K562 (cell line): Measurements from ENCODE around the gene ABCA4. TPM values are rescaled to one million over a fixed set of nuclear protein-coding genes. Genes with fewer than 3 reads are reported as not detected.

ENCODE experiments used
- CBFA2T2 ChIP-seq: fragments of 450-650 bp; conservative IDR thresholded peaks from 2 replicates; pipeline ENCODE4 v1.6.1; 2017; ENCODE audit warnings: mild to moderate bottlenecking
- ESRRA ChIP-seq: fragments of 450-650 bp; IDR thresholded peaks from 2 replicates; pipeline ENCODE4 v1.6.1; 2014; ENCODE audit warnings: low read depth, mild to moderate bottlenecking, moderate library complexity, borderline replicate concordance
- HDAC6 ChIP-seq: IDR thresholded peaks from 2 replicates; pipeline ENCODE4 v1.6.1; 2012; ENCODE audit warnings: low read depth, mild to moderate bottlenecking, control low read depth, inconsistent platforms, low read length, moderate library complexity
- HNRNPUL1 ChIP-seq: fragments of 200-400 bp; formaldehyde crosslinking; IDR thresholded peaks from 2 replicates; pipeline ENCODE4 v1.6.1; 2017; ENCODE audit warnings: low read length
- RBM15 ChIP-seq: fragments of 200-400 bp; formaldehyde crosslinking; IDR thresholded peaks from 2 replicates; pipeline ENCODE4 v1.6.1; 2018; ENCODE audit warnings: mild to moderate bottlenecking, low read length, moderate library complexity; ENCODE audit not compliant: insufficient read depth
- TCF7 ChIP-seq: sonication (generic); IDR thresholded peaks from 2 replicates; pipeline ENCODE4 v1.6.1; 2016; ENCODE audit warnings: antibody characterized with exemption, borderline replicate concordance
- ZNF780A ChIP-seq: fragments of 250-450 bp; sonication (Bioruptor Pico); IDR thresholded peaks from 2 replicates; pipeline ENCODE4 v1.5.0; 2021; ENCODE audit warnings: mild to moderate bottlenecking
- polyA plus RNA-seq, 8 experiments: library from polyadenylated mRNA; depleted of rRNA in 4 of 8; stranded (reverse) in 5 of 8; unstranded in 3 of 8; fragments of >200 nt; fragmentation: Nextera tagmentation in 2 of 8; fragmentation: Illumina TruSeq in 1 of 8; extraction: Ambion mirVana in 2 of 8; extraction: Trizol in 1 of 8; gene quantifications; 2 replicates each; pipeline versions ENCODE4 v1.2.1 to v1.2.3, GENCODE V29; 2011 to 2014; ENCODE audit warnings: inconsistent platforms in 1 of 8, missing spikeins in 1 of 8
- total RNA-seq, 7 experiments: library from RNA; depleted of rRNA in 6 of 7; stranded (reverse); fragments of >200 nt in 6 of 7; fragmentation: Illumina TruSeq in 2 of 7; extraction: Trizol in 2 of 7; gene quantifications; 2 replicates each; pipeline versions ENCODE4 v1.2.1 to v1.2.3, GENCODE V29; 2011 to 2021; ENCODE audit warnings: low replicate concordance in 1 of 7
- TF ChIP-seq, protein P1 (sequence below): fragments of 450-650 bp; formaldehyde crosslinking; IDR thresholded peaks from 2 replicates; pipeline ENCODE4 v1.4.0; 2020; ENCODE audit warnings: mild to moderate bottlenecking, moderate library complexity
- TF ChIP-seq, protein P2 (sequence below): fragments of 250-450 bp; sonication (Bioruptor Pico); IDR thresholded peaks from 2 replicates; pipeline ENCODE4 v1.4.0; 2020; ENCODE audit warnings: mild to moderate bottlenecking
- TF ChIP-seq, protein P3 (sequence below): sonication (generic); formaldehyde crosslinking; IDR thresholded peaks from 2 replicates; pipeline ENCODE4 v1.8.0; 2022; ENCODE audit warnings: mild to moderate bottlenecking, missing genetic modification reagents
- TF ChIP-seq, protein P4 (sequence below), 2 experiments: fragments of 450-650 bp; IDR thresholded peaks; 2 replicates each; pipeline ENCODE4 v1.6.1; 2016; ENCODE audit warnings: mild to moderate bottlenecking in 2 of 2, borderline replicate concordance in 1 of 2, low read depth in 1 of 2, moderate library complexity in 1 of 2

Gene ABCA4
- total and polyA plus RNA-seq, 9 of the 15 experiments (the other 6 are each of a cell fraction or from before 2014, with no cell fraction given), result 0.01 to 0.04 TPM; not detected in 7

DNA sequence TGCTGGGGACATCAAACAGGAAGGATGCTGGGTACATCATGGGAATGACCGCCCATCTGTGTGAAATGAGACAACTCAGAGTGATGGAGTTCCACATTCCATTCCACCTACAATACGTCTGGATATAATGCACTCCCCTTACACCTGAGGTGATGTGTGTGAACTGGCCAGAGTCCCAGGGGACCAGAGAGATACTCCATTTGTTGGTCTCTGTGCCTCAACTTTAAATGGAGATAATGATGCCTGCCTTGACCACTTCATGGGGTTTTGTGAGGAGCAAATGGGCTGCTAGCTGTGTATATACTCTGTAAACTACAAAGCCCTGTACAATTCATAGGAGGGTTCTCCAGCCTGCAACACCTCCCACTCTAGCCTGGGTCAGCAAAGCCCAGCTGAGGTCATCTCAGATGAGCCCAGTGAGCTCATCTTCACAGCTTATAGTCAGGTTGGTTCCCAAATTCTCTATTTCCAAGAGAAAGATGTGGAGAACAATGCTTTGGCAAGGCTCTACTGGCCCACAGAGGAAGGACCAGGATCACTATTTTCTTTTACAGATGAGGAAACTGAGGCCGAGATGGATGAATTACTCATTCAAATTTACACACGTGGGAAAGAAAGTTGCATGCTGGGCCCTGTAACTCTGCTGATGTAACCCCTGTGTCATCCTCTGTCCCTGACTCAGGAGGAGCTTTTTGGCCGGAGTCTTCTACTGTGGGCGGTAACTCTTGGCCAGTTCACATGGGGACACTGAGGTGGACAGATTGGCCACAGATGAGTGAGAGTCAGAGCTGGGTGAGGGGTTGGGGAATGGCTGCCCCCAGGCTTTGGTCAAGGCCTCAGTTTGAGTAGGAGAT is 106.1 kb downstream of the ABCA4 start (continued):
- TF ChIP-seq, protein P1, sequence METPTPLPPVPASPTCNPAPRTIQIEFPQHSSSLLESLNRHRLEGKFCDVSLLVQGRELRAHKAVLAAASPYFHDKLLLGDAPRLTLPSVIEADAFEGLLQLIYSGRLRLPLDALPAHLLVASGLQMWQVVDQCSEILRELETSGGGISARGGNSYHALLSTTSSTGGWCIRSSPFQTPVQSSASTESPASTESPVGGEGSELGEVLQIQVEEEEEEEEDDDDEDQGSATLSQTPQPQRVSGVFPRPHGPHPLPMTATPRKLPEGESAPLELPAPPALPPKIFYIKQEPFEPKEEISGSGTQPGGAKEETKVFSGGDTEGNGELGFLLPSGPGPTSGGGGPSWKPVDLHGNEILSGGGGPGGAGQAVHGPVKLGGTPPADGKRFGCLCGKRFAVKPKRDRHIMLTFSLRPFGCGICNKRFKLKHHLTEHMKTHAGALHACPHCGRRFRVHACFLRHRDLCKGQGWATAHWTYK, result no peak
- TF ChIP-seq TCF7 (no peak), RBM15 (no peak), HNRNPUL1 (no peak), ZNF780A (CRISPR knock-in tag) (no peak), ESRRA (no peak), HDAC6 (no peak), CBFA2T2 (no peak)
- TF ChIP-seq, protein P2, sequence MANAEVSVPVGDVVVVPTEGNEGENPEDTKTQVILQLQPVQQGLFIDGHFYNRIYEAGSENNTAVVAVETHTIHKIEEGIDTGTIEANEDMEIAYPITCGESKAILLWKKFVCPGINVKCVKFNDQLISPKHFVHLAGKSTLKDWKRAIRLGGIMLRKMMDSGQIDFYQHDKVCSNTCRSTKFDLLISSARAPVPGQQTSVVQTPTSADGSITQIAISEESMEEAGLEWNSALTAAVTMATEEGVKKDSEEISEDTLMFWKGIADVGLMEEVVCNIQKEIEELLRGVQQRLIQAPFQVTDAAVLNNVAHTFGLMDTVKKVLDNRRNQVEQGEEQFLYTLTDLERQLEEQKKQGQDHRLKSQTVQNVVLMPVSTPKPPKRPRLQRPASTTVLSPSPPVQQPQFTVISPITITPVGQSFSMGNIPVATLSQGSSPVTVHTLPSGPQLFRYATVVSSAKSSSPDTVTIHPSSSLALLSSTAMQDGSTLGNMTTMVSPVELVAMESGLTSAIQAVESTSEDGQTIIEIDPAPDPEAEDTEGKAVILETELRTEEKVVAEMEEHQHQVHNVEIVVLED (CRISPR knock-in tag), result no peak; the same call in 1 of the 2 replicates
- TF ChIP-seq, protein P3, sequence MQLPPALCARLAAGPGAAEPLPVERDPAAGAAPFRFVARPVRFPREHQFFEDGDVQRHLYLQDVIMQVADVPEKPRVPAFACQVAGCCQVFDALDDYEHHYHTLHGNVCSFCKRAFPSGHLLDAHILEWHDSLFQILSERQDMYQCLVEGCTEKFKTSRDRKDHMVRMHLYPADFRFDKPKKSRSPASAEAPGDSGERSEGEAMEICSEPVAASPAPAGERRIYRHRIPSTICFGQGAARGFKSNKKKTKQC, result no peak
- TF ChIP-seq, protein P4, sequence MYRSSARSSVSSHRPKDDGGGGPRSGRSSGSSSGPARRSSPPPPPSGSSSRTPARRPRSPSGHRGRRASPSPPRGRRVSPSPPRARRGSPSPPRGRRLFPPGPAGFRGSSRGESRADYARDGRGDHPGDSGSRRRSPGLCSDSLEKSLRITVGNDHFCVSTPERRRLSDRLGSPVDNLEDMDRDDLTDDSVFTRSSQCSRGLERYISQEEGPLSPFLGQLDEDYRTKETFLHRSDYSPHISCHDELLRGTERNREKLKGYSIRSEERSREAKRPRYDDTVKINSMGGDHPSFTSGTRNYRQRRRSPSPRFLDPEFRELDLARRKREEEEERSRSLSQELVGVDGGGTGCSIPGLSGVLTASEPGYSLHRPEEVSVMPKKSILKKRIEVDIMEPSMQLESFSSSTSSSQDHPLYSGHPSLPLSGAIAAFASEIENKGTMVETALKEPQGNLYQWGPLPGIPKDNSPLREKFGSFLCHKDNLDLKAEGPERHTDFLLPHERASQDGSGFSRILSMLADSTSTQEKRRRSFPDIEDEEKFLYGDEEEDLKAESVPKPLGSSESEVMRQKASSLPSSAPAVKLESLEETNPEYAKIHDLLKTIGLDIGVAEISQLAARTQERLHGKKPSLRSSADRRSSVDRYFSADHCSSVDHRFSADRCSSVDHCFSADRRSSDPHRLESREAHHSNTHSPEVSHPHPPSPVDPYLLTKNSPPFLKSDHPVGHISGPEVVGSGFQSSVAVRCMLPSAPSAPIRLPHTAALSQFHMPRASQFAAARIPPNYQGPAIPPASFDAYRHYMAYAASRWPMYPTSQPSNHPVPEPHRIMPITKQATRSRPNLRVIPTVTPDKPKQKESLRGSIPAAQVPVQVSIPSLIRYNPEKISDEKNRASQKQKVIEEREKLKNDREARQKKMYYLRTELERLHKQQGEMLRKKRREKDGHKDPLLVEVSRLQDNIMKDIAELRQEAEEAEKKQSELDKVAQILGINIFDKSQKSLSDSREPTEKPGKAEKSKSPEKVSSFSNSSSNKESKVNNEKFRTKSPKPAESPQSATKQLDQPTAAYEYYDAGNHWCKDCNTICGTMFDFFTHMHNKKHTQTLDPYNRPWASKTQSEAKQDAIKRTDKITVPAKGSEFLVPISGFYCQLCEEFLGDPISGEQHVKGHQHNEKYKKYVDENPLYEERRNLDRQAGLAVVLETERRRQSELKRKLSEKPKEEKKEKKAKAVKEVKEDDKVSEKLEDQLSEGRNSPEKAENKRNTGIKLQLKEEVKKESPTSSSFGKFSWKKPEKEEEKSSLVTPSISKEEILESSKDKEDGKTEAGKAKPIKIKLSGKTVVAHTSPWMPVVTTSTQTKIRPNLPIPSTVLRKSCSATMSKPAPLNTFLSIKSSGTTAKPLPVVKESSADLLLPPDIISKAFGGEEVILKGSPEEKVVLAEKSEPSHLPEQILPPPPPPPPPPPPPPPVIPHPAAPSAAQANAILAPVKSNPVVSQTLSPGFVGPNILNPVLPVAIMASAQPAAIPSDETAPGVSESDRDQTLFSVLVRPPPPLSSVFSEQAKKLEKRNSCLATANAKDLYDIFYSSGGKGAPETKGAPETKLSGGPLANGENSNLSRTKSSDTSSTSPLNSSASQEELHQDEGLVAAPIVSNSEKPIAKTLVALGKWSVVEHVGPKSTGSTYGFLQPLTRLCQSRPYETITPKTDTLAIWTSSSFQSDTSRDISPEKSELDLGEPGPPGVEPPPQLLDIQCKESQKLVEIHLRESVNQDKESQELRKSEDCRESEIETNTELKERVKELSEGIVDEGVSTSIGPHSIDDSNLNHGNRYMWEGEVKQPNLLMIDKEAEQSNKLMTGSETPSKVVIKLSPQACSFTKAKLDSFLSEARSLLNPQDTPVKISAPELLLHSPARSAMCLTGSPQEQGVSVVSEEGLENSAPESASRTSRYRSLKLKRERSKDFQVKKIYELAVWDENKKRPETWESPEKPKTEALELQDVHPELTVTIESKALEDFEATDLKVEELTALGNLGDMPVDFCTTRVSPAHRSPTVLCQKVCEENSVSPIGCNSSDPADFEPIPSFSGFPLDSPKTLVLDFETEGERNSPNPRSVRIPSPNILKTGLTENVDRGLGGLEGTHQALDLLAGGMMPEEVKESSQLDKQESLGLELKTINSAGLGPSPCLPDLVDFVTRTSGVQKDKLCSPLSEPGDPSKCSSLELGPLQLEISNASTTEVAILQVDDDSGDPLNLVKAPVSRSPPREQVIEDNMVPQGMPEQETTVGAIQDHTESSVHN (IDR thresholded peaks at IDR 0.05; ENCODE audit: borderline replicate concordance in 1 of 2, low read depth in 1 of 2), result peak in 1 of 2 experiments; percentile 70; a peak in 2 of 4 replicates
